Glutamatergic neuron (in vitro differentiated cells): ENCODE measurements around the gene STK4. TPM values are rescaled to one million over a fixed set of nuclear protein-coding genes. Genes with fewer than 3 reads are reported as not detected.

Source experiments
- DNase-seq: peaks from one replicate; pipeline ENCODE4 v3.0.0; 2022
- H3K27ac Mint-ChIP-seq: one replicate; pipeline ENCODE4 v1.8.0; 2020; ENCODE audit warnings: mild to moderate bottlenecking, mixed read lengths, inconsistent platforms; ENCODE audit not compliant: unreplicated experiment
- H3K27me3 Mint-ChIP-seq: one replicate; pipeline ENCODE4 v1.8.0; 2020; ENCODE audit warnings: mild to moderate bottlenecking, moderate library complexity, mixed read lengths, inconsistent platforms; ENCODE audit not compliant: unreplicated experiment
- H3K36me3 Mint-ChIP-seq: one replicate; pipeline ENCODE4 v1.8.0; 2020; ENCODE audit warnings: mild to moderate bottlenecking, mixed read lengths, inconsistent platforms; ENCODE audit not compliant: unreplicated experiment
- H3K4me1 Mint-ChIP-seq: one replicate; pipeline ENCODE4 v1.8.0; 2020; ENCODE audit warnings: mild to moderate bottlenecking, low read depth, mixed read lengths, inconsistent platforms; ENCODE audit not compliant: unreplicated experiment
- H3K4me3 Mint-ChIP-seq: one replicate; pipeline ENCODE4 v1.8.0; 2020; ENCODE audit warnings: mild to moderate bottlenecking, mixed read lengths, inconsistent platforms; ENCODE audit not compliant: unreplicated experiment
- H3K9me3 Mint-ChIP-seq: one replicate; pipeline ENCODE4 v1.8.0; 2020; ENCODE audit warnings: mild to moderate bottlenecking, moderate library complexity, mixed read lengths, inconsistent platforms; ENCODE audit not compliant: unreplicated experiment
- CTCF ChIP-seq: fragments of 200-600 bp; sonication (generic); IDR thresholded peaks from one replicate; pipeline ENCODE4 v1.5.0; 2021; ENCODE audit not compliant: partially characterized antibody, unreplicated experiment
- total RNA-seq: library from RNA; stranded (reverse); fragmentation: NEBNext Ultra II Directional; extraction: Animal tissue kit (Norgen Biotek cat#: 25700); gene quantifications from one replicate; pipeline ENCODE4 v1.2.1, GENCODE V29; 2021; ENCODE audit not compliant: unreplicated experiment

The STK4 gene
- total RNA-seq, 1 donor from 2014 or later: 32.6 TPM

DNA sequence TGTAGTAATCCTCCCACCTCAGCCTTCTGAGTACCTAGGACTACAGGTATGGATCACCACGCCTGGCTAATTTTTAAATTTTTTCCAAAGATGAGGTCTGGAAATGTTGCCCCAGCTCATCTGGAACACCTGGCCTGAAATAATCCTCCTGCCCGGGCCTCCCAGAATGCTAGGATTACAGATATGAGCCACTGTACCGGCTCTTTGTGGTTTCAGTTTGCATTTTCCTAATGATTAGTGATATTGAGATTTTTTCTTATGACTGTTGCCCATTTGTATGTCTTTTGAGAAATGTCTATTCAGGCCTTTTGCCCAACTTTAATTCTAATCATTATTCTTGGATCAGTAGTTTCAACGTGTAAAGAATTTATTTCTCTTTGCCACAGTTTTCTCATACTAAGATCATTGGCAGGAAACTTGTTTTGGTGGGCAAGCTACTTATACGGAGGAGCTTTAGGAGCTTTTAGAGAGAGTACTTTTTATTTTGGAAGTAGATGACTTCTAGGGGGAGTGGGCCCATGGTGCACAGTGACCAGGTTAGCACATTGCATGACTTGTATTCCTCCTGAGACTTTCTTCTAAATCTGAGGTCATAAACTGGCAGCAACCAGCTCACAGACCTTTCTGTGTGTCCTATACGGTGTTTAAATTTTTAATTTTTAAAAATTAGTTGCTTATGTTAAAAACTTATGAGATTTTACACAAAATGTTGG is 62.3 kb downstream of the STK4 start:
- no peak overlapping the region for H3K4me3 Mint-ChIP-seq
- H3K36me3 Mint-ChIP-seq: no peaks in the 10 kb centered on the region
- no peaks in the 10 kb centered on the region for H3K4me1 Mint-ChIP-seq
- no peak overlapping the region for H3K27ac Mint-ChIP-seq
- H3K9me3 Mint-ChIP-seq: no peaks in the 10 kb centered on the region
- no peak for DNase-seq
- no peak for TF ChIP-seq CTCF
- peaks cover 3% of the 10 kb centered on the region for H3K27me3 Mint-ChIP-seq

GRCh38 chr20:45029884-45030283 is 63.6 kb downstream of the STK4 start:
- Mint-ChIP-seq H3K27ac (no peak overlapping the region), H3K27me3 (peaks cover 3% of the 10 kb centered on the region), H3K4me3 (no peak overlapping the region), H3K4me1 (no peaks in the 10 kb centered on the region), H3K36me3 (no peaks in the 10 kb centered on the region), H3K9me3 (no peaks in the 10 kb centered on the region)
- no peak for DNase-seq
- TF ChIP-seq CTCF: no peak

- H3K4me1 Mint-ChIP-seq: peaks cover 4% of the 10 kb centered on the region
- H3K27ac Mint-ChIP-seq: no peak overlapping the region
- DNase-seq: no peak
- no peak overlapping the region for H3K4me3 Mint-ChIP-seq
- H3K27me3 Mint-ChIP-seq: peaks cover 1% of the 10 kb centered on the region
- no peaks in the 10 kb centered on the region for H3K36me3 Mint-ChIP-seq
- no peak for TF ChIP-seq CTCF
- H3K9me3 Mint-ChIP-seq: no peaks in the 10 kb centered on the region
Measured at GRCh38 chr20:45032276-45032675, 66.0 kb downstream of the STK4 start.

DNA sequence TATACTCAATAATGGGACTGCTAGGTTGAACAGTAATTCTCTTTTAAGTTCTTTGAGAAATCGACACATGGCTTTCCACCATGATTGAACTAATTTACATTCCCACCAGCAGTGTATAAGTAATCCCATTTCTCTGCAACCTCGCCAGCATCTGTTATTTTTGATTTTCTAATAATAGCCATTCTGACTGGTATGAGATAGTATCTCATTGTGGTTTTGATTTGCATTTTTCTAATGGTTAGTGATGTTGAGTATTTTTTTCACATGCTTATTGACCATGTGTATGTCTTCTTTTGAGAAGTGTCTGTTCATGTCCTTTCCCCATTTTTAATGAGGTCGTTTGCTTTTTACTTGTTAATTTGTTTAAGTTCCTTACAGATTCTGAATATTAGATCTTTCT is 66.5 kb downstream of the STK4 start:
- Mint-ChIP-seq H3K4me1 (peaks cover 6% of the 10 kb centered on the region), H3K27me3 (peaks cover 1% of the 10 kb centered on the region), H3K4me3 (no peak overlapping the region), H3K27ac (no peak overlapping the region), H3K9me3 (no peaks in the 10 kb centered on the region), H3K36me3 (no peaks in the 10 kb centered on the region)
- TF ChIP-seq CTCF: no peak
- DNase-seq: no peak

DNA sequence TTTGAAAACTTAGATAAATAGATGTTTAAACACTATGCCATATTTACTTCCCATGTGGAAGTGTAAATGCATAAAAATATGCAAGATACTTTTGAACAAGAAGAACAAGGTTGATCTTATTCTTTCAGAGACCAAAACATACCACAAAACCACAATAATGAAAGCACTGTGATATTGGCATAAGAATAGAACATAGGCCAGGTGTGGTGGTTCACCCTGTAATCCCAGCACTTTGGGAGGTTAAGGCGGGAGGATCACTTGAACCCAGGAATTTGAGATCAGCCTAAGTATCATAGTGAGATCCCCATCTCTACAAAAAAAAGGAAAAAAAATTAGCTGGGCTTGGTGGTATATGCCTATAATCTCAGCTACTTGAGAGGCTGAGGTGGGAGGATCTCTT is 68.1 kb downstream of the STK4 start:
- Mint-ChIP-seq H3K27ac (no peak overlapping the region), H3K4me1 (peaks cover 6% of the 10 kb centered on the region), H3K9me3 (no peaks in the 10 kb centered on the region), H3K27me3 (no peaks in the 10 kb centered on the region), H3K36me3 (no peaks in the 10 kb centered on the region), H3K4me3 (no peak overlapping the region)
- TF ChIP-seq CTCF: no peak
- DNase-seq: no peak
